Transverse colon (tissue), 3 donors: ENCODE data around the gene RABGAP1L.
"Not testable (repeated sequence)": the region's sequence is repeated elsewhere in the genome, so short reads cannot be mapped to it uniquely, and the experiment has no call there.

Experiments used
- EP300 ChIP-seq: sonication (generic); formaldehyde crosslinking; IDR thresholded peaks from one replicate; pipeline ENCODE4 v1.6.1; 2017; ENCODE audit warnings: antibody characterized with exemption, low read depth
- TF ChIP-seq, protein P1 (sequence below), 5 experiments: fragments of 200-600 bp in 3 of 5; fragments of 450-650 bp in 2 of 5; sonication (generic) in 3 of 5; IDR thresholded peaks; 1 replicate in 2 of 5; 2 replicates in 3 of 5; pipeline ENCODE4 v1.5.1; 2016 to 2017; ENCODE audit warnings: antibody characterized with exemption in 5 of 5, inconsistent platforms in 3 of 5, mild to moderate bottlenecking in 2 of 5, moderate library complexity in 1 of 5

DNA sequence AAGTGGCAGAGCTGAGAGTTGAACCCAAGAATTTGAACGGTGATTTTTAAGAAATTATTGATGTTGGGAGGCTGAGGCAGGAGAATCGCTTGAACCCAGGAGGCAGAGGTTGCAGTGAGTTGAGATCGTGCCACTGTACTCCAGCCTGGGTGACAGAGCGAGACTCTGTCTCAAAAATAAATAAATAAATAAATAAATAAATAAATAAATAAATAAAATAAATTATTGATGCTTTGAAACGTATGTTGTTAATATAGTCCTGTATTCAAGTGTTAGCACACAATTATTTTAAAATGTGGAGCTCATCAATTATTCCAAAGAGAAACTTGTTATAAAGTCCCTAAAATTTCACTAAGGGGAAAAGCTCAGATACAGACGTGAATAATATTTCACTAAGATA, 357.4 kb downstream of the RABGAP1L start:
- TF ChIP-seq, protein P1, sequence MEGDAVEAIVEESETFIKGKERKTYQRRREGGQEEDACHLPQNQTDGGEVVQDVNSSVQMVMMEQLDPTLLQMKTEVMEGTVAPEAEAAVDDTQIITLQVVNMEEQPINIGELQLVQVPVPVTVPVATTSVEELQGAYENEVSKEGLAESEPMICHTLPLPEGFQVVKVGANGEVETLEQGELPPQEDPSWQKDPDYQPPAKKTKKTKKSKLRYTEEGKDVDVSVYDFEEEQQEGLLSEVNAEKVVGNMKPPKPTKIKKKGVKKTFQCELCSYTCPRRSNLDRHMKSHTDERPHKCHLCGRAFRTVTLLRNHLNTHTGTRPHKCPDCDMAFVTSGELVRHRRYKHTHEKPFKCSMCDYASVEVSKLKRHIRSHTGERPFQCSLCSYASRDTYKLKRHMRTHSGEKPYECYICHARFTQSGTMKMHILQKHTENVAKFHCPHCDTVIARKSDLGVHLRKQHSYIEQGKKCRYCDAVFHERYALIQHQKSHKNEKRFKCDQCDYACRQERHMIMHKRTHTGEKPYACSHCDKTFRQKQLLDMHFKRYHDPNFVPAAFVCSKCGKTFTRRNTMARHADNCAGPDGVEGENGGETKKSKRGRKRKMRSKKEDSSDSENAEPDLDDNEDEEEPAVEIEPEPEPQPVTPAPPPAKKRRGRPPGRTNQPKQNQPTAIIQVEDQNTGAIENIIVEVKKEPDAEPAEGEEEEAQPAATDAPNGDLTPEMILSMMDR (IDR thresholded peaks at IDR 0.05), result not testable (repeated sequence)
- not testable (repeated sequence) for TF ChIP-seq EP300
